DMS79 treated with DMSO at 0.1 percent for 48 hours (cell line): ENCODE measurements around the gene WNT9A.

ENCODE experiments used
- DNase-seq: peaks from one replicate; lab custom pipeline; 2025; lab: John Stamatoyannopoulos, UW

The WNT9A gene

DNA sequence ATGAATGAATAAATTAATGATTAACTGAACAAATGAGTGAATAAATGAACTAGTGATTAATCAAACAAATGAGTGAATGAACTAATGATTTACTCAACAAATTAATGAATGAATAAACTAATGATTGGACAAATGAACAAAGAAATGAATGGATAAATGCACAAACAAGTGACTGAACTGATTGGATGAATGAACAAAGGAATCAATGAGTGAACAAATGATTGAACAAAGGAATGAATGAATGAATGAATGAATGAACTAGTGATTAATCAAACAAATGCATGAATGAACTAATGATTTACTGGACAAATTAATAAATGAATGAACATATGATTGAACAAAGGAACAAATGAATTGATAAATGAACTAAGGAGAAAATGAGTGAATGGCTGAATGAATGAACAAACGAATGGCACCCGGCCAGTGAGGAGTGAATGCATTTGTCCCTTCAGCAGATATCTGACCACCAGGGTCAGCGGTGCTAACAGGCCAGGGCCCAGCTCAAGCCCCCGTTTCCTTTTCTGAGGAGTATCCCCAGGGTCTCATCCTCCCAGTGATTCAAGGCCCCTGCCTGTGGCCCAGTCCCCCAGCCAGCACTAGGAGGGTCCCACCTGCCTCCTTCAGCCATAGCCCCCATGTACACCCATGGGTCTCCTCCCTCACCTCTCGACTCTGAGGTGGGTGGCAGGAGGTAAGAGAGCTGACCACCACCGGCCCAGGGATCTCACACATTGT, 49.9 kb downstream of the WNT9A start:
- no peak for DNase-seq

DNA sequence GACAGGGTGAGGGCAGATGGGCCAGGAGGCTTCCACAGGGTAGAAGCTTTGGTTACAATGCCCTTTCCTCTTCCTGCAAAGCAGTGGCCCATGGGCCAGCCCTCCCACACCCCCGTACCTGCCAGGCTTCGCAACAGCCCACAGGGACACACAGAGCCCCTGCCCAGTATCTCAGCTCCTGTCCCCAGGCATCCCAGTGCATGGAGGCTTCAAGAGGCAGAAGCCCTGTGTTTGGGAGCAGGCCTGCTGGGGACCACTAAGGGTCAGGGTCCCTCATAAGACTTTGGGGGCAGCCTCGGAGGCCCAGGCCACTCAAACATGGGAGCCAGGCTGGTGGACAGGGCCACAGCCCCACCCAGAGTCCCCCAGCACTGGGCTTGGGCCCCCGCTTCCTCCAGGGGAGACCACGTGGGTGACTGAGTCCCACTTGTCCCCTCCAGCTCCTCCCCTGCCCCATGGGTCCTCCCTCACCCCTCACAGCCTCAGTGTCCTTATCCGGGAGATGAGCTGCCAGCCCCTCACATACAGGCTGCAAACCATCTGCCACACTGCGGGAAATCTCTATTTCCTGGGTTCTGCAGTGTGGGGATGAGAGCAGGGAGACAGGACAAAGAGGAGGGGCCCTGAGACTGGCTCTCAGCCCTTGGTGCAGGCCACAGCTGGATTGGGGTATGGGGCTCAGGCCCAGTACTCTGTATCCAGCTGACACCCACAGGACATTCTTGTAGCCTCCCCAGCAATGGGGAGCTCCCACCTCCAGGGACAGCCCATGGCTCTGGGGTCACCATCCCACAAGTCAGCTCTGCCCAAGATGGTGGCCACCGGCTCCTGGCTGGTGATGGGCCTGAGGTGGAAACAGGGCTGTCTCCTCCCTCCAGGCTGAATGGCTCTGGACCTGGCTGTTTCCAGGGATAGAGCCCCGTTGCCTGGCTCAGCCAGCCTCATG, 50.7 kb downstream of the WNT9A start:
- DNase-seq: no peak

DNA sequence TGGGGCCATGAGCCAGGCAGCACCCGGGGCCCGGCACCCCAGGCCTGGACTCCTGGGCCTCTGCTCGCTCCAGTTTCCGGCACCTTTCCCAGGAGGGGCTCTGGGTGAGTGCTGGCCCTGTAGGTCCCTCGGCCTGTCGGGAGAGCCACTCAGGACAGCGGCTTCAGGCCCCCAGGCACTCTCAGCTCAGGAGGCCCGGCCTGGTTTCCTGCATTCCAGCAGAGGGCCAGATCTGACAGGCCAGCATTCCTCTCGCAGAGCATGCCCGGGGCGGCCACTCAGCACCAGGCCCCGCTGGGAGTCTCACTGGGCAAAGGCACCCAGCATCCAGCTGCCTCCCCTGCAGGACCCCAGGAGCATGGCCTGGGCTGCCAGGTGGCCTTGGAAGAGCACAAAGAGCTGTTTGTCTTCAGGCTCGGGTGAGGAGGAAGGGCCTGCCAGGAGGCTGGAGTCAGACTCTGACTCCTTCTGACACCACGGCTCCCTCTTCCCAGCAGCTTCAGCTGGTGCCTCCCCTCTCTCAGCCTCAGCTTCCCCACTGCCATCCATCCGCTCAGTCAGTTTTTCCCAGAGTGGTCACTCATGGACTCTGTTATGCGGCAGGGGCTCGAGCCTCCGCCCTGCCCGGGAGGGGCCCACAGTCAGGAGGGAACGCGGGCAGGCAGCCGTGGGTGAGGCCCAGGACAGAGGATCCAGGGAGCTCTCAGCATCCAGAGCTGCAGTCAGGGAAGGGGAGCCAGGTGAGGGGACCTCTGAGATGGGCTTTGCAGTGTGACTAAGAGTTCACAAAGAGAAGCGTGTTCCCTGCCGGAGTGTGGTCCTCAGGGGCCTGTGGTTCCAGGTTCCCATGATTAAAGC, 51.7 kb downstream of the WNT9A start:
- no peak for DNase-seq

DNA sequence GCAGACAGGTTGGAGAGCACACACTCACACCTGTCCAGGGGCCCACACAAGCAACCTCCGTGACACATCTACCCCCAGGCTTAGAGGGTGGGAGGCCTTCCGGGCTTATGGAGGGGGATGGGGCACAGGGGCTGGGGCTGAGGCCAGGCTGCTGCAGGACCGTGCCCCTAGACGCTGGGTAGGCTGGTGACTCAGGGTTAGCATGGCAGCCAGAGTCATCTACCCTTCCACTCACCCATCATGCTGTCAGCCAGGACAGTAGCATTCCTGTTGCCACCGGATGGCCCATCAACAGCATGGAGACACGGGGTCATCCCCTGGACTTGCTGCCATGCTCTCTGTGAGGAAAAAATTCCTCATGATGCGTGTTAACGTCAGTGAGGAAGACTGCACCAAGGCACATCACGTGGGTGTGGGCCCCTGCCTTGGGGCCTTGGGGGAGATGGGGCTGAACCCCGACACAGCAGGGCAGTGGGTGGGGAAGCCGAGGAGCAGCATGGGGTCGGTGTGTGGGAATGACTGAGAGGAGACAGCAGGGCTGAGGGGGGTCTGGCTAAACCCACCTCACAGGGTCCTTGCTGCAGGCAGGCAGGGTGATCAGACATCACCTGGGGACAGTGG, 52.8 kb downstream of the WNT9A start:
- DNase-seq: no peak

DNA sequence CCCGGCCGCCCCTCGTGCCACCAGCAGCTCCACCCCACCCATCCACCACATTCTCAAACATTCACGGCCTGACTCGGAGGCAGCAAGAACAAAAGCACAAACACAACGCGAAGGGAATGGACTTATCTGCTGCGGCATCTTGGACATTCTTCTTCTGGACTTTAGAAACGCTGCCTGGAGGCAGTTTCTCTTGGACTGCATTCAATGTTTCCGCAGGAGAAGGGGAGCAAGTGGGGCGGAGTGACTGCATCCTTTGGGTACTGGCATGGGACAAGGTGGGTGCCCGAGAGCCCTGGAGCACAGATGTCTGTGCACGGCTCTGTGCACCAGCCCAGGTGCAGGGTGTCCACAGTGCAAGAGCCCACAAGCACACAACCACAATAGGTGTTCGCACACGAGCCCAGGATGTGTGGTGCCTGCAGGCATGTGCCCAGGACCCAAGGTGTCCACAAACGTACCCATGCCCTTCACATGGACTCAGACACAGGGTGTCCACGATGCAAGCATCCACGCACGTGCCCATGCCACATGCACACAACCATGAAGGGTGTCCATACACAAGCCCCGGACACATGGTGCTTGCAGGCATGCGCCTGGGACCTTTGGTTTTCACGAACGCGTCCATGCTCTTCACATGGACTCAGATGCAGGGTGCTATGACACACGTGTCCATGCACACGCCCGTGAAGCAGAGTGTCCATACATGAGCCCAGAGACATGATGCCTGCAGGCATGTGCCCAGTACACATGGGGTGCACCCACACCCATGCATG, 53.6 kb downstream of the WNT9A start:
- no peak for DNase-seq

DNA sequence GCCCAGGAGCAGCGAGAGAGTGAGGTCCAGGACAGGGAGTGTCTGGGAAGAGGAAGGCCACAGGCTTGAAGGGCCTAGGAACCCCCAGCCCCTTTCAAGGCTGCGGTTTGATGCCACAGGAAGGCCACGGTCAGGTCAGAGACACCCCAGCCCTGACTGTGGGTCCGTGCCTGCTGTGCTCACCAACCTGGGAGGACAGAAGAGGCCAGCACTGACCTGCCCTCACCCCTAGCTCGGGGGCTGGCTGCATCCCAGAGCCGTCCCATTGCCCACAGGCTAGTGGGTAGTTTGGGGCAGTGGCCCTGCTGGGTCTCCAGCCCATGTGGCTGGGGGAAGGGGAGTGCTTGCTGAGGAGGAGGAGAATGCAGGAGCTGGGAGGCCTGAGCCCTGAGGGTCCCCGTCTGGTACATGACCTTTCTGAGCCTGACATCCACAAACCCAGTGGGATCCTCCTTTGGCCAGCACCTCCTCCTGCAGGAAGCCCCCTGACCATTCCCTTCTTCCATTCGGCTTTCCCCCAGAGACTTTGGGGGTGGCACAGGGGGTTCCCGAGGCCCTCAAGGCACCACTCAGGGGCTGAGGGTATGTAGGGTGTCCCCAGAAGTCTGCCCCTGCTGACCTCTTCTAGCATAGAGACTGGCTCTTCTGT, 54.3 kb downstream of the WNT9A start:
- no peak for DNase-seq

DNA sequence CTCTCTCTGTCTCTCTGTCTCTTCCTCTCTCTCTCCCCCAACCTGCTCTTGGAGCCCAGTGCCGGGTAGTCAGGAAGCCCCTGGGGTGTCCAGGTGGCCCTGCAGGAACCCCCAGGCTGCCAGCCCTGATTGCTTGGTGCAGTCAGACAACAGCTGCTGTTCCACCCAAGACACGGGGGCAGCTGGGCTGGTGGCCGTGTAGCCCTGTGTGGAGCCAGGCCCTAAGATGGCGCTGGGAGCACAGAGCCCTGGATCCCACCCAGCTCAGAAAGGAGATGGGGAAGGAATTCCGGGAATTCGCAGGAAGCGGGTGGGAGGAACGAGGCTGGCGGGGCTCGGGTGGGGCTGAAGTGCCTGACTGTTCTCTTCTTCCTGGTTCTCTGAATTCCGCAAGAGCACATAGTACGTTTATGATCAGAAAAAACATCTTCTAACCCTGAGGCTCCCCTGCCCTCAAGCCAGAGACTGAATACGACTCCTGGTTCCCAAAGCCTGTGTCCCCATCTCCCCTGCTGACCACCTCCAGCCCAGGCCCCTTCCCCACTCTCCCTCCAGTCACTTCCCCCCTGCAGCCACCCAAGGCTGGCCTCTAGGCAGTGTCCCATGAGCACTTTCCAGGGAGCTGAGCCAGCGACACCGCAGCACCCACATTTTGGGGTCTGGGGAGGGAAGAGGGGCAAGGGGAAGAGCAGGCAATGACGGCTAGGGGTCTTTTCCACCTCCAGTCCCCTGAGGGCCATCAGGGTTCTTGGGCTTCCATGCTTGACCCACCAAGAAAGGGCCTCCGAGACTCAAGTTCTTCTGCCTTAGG, 55.0 kb downstream of the WNT9A start:
- DNase-seq: no peak

DNA sequence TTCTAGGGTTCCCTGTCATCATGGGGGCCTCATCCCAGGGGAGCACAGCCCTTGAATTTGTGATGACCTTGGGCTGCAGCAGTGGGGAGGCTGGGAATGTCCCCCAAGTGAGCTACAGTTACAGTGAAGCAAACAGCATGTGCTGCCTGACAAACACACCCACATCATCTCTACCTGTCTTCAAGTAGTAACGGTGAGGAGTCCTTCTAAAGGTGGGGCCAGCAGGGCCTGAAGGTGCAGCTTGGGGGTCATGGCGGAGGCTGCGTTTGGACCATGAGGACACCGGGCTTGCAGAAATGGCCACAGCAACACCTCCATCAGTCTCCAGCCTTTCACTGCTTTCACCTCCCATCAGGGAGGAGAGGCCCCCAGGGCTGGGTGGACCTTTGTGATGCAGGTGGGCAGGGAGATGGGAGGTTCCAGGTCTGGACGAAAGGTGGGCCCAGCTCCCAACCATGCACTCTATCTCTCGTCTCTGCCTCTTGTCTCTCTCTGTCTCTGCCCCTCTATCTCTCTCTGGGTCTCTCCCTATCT, 55.7 kb downstream of the WNT9A start:
- no peak for DNase-seq

DNA sequence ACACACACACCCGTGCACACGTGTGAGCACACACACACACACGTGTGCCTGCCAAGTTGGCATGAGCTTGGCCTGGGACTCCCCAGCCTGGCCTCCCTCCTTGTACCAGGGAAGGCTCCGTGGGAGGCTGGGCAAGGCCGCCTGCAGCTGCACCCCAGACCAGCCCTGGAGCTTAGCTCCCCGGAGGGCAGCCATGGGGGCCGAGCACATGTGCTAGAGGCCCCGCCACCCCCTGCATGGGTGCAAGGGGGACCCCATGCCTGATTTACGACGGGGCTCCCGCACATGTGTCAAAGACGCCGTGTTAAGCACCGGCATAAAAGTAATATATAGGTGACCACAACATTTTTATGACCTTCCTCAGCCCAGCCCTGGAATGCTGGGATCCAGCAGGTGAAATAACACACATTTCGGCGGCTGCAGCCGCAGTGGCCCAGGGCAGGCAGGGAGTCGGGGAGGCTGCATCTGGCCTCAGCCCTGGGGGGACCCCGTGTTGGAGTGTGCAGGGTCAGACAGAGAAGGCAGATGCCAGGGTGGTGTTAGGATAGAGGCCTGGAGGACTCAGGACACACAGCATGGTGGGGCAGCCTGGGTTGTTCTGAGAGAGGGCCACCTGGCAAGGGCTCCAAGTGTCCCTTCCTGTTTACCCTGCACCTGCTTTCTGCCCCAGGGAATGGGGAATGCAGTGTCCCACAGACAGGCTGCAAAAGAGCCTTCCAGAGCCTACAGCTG, 56.3 kb downstream of the WNT9A start:
- DNase-seq: no peak

DNA sequence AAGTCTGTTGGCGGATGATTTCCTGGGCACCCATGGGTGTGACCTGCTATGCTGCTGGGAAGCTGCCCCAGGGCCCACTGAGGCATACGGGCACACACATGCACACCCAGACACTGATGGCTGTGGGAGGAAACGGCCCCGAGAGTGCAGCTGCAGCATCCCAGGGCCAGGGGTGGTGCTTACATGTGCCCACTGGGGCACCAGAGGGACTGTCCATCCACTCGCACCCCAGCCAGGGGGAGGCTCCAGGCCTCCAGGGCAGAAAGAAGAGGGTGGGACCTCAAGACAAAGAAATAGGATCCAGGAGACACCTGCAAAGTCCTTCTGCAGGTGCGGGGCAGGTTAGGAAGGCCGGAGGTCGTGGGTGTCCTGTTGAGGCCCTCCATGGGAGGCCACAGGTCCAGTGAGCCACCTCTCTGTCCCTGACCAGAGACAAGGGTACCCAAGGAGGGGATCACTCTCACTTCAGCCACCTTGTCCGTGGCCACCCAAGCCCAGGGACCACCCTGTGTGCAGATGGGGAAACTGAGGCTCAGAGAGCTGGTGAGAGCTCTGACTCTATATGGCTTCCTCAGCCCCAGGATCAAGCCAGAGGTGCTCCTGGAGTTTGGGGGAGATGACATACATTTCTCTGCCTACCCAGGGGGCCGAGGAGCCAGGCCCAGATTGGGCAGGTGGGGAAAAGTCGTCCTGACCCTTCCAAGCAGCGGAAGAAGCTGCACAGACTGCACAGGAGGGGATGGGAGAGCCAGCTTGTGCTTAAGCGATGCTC, 57.1 kb downstream of the WNT9A start:
- no peak for DNase-seq

DNA sequence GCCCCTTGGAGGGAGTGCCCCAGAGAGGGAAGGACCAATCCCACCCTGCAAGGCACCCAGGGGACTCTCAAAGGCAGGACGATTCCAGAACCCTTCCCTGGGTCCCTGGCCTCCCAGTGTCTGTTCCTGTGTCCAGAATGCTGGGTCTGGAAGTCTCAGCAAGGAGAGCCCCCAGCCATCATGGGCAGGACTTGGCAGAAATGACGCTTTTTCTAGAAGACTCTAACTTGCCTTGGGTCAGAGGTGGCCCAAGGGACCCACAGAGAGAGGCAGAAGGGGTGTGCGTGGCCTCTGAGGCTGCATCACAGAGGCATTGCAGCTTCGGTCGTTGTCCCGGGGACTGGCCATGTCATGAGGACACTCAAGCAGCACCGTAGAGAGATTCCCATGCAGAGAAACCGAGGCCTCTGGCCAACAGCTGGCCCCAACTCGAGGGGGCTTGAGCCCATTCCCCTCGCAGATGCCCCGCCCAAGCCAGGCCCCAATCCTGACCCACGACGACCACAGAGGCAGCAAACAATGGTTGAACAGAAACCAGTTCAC, 57.8 kb downstream of the WNT9A start:
- no peak for DNase-seq

DNA sequence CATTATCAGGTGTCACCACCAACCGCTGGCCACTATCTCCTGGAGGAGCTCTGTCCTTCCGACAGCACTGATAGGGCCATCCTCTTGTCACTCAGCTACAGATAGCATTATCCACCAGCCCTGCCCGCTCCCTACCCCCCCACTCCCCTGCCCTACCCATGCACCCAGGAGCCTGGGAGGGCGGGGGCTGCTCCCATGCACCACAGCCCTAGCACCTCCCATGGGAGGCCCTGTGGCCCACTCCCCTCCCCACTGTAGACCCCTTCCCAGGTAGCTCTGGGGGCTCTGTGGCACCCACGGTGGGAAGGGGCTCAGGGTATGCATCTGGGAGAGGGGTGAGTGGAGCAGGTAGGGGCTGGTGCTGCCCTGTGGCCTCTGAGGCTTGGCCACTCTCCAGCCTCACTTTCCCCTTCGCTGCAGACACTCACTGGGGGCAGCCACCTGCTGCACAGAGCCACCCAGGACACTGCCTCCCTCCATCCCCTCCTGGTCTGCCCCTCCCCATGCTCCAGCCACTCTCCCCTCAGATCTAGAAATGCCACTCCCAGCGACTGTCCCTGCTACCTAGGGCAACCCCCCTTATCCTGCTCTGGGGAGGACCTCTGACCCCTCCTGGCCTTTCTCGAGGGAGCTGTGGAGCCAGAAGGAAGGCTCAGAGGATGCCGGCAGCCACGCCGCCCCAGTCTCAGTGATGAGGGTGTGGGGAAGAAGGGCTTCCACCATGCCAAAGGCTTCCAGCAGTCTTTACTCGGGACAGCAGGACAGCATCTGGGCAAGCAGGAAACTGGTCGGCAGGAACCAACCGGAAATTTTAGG, 58.5 kb downstream of the WNT9A start:
- no peak for DNase-seq

DNA sequence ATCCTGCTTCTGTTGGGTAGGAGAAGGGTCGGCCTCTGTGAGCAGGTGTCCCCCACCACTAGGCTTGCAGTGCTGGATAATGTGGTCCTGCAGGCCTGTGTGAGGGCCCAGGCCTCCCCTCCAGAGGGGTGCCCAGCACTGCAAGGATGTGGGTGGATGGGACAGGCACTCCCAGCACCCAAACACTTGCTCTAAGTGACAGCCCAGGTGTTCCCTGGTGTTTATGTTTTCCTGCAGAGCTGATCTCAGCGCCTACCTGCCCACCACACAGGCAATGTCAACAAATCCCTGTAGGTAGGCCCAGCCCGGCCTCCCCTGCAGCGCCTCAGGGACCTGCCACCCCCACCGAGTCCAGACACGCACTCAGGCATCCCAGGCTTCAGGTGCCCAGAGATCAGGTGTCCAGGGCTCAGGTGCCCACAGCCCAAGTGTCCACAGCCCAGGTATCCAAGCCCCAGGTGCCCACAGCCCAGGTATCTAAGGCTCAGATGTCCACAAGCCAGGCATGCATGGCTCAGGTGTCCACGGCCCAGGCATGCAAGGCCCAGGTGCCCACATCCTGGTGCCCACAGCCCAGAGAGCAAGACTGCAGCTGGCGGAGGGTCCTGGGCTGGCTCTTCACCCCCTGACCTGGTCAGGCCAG, 59.2 kb downstream of the WNT9A start:
- no peak for DNase-seq

DNA sequence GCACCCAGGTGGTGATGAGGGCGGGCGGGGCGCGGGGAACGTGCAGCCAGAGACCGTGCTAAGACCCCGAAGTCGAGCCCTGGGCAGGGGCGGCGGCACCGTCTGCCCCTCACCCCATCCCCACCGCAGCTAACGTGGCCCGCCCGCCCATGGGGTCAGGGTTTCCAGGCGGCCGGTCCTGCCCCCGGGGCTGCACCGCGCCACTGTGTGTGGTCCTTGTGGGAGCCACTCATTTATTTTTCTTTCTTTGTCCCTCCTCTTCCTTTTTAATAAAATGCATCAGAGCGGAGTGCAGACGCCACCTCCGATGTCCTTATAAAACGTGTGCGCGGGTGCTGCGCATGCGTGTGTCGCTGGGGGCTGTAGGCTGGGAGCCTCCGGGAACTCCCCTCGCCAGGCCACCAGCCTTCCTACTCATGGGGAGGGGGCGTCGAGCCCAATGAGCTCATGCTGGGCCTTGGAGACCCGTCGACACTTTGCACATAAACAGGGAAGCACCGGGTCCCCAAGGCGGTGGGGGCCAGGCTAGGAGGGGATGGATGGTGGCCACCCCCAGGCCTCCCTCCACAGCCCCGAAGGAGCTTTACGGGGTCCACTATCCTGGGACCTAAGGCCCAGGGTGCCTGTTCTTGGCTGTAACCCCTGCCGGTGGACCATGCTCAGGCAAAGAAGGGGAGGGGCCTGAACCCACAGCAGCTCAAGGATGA, 59.9 kb downstream of the WNT9A start:
- DNase-seq: no peak

DNA sequence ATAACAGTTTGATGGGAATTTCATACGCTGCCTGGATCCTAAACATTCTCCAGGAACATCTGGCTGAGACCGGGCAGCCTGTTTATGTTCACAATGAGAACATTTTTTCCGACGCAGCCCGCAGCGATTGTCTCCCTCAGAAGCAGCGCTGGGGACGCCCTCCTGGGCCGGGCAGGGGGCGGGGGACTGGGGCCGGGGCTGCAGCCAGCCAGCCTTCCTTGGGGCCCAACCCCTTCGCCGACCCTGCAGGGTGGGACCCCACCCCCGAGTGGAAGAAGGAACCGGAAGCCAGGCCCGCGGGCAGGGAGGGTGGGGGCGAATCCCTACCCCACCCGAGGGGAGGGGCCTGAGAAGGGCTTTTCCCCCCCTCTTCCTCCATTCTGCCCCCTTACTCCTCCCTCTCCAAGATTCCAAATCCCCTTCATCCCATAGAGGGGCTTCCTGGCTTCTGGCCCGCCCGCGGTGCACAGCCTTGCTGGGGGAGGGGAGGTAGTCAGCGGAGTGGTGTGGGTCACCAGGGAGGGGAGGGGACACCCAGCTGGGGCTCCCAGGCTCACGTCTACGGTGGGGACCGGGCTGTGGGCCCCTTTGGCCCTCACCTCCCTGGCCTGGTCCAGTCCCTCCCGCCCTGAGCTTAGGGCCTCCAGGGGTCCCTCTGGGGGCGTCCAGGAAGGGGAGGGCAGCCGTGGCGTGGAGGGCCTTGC, 60.6 kb downstream of the WNT9A start:
- no peak for DNase-seq
